CD4-positive, alpha-beta T cell treated with Interferon gamma for 1 hour (primary cell): ENCODE data around the gene CITED2.
A peak's percentile ranks its signal among the peaks of the same experiment; 100 is the strongest.
"Not testable (repeated sequence)": the region's sequence is repeated elsewhere in the genome, so short reads cannot be mapped to it uniquely, and the experiment has no call there.

ENCODE experiments used
- DNase-seq: peaks from one replicate; pipeline ENCODE4 v3.0.0-alpha.2; 2020

CITED2 gene, protein sequence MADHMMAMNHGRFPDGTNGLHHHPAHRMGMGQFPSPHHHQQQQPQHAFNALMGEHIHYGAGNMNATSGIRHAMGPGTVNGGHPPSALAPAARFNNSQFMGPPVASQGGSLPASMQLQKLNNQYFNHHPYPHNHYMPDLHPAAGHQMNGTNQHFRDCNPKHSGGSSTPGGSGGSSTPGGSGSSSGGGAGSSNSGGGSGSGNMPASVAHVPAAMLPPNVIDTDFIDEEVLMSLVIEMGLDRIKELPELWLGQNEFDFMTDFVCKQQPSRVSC

DNA sequence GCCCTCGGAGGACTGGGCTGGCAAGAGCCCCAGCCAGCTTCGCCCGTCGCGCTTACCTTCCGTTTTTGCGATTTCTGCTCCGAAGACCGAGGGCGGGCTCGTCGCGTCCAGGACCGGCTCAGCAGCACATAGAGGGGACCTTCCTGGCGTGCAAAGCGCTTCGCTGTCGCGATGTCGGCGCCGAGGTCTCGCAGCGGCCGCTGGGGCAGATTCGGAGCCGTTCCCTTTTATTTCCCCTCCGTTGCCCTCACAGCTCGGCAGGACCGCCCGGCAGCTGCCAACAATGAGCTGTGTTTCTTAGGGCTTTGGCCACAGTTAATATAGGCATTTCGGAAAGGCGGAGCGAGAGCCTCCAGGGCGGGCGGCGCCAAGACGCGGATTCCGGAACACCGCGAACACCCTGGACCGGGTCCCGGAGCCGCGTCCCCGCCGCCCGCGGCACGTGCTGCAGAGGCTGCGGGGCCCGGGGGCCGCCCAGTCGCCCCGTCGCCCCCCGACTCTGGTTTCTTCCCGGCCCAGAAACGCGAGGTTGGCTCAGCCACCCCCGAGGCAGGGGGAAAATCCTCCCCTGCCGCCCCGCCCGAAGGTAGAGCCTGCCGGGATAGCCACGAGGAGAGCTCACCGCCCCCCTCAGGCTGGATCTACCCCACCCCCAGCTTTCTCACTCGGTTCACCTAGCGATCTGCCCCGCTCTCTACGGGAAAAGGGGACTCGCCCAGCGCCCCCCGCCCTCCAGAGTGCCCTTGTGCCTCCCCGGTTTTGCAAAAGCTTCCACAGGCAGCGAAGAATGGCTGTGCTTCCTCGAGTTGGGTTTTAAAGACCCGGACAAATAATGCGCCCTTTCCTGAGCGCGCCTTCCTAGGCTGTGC is at the start of gene CITED2:
Gene CITED2, minus strand, starts transcription at position 292 of the 869 bp plus-strand sequence. CDS start 704 bp downstream, outside the sequence.
- peak; percentile 92 for DNase-seq

DNA sequence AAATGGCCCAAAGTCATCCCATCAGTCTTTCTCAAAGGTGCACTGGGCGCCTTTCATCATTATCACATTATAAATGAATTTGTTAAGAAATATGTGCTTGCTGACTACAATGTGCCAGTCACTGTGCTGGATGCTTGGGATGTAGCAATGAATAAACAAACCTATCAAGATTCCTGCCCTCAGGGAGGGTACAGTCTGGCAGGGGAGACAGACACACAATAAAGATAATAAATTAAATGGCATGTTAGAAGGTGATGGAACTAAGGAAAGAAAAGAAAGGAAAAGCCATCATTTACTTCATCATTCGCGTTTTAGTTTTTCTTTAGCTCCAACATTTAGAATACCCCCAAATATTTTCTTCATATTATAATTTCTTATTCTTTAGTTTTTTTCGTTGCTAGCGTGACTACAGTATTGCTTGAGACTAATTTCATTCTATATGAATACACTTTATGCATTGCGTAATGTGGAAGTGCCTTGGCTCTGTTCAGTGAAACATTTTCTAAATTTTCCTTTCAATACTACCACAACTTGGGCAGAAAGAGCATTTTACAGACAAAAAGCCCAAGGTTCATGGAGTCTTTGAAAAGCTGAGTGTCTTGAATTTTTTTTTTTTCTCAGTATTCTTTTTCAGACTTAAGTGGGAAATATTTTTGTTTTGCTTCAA is 48.7 kb upstream of the CITED2 start:
- no peak for DNase-seq

DNA sequence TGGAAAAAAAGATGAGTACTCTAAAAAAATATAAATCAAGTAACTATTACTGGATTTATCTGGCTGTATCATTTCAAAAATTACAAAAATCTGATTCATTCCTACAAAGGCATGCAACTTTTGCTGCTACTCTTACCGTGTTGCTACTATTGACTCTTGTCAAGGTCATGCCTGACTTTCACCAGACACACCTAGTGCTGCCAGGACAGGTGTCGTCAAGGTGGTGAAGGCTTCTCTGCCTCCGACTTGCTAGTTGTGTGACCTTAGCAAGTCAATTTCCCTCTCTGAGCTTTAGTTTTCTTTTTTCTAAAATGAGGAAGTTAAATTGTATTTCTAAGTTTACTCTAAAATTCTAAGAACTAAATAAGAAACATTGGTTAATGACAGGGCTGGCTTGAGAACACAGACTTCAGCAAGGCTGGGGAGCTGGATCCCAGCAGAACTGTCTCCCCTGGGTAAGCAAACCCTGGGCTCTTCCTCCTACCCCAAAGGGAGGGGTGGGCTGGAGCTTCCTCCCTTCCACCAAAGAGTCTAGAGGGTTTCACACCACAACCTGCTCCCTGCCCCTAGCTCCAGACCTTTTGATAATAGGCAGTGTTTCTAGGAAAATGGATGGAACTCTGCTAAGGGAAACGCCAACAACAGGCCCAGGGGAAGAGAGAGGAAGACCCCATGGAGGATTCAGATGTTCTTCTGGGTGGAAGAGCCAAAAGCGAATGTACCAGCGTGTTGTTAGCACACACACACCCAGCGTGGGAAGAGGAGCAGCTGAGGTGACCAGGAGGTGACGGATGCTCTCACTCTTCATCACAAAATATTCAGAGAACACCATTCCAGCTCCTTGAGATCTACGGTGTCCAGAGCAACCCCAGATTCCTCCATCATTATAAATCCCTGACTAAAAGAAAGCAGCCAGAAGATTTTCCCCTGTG is 47.9 kb upstream of the CITED2 start:
- DNase-seq: no peak

DNA sequence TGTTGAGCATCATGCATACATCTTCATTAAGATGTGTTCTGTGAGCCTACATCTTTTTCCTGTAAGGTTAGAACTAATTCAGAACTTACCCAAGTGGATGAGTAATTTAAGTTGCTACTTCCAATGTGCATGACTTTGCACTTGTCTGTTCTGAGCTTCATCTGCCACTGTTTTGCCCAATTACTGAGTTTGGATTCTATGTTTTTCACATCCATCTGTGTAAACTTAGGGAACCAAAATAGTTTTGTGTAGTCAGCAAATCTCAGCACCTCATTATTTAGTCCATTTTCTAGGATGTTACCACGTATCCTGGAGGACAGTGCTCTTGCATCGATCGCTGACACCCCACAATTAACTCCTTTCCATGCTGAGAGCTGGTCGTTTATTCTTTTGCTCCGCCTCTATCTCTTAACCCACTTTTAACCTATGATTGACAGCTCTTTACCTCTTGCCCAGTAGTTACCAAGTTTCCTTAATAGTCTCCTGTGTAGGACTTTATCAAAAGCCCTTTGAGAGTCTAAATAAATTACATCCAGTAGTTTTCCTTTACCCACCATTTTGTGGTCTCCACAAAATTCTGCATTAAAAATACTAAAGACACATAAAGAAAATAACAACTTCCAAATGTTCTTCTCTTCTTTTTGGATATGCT is 44.2 kb upstream of the CITED2 start:
- no peak for DNase-seq

DNA sequence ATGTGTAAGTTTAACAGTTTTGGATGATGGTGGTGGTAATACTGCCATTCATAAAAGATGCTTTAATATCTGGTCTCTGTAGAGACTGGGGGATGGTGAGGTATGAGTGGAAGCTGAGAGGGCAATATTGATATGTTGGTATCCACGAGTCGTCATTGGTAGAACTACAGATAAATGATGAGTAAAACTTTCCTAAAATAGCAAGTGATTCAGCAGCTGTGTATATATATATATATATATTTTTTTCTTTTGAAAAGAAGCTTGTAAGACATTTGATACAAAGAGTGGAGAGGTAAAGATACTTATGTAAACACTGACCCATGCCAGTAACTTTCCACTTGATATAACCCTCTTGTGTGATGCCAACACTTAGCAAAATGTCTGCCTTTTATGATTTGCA is 41.7 kb upstream of the CITED2 start:
- DNase-seq: no peak

DNA sequence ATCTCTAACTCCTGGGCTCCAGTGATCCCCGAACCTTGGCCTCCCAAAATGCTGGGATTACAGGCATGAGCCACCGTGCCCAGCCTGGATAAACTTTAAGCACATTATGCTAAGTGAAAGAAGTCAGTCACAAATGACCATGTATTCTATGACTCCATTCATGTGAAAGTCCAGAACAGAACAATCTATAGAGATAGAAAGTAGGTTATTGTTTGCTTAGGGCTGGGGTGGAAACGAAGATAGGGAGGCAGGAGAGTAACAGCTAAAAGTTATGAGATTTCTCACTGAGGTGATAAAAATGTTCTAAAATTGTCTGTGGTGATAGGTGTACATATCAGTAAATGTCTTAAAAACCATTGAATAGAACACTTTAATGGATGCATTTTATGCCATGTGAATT is 40.9 kb upstream of the CITED2 start:
- no peak for DNase-seq

DNA sequence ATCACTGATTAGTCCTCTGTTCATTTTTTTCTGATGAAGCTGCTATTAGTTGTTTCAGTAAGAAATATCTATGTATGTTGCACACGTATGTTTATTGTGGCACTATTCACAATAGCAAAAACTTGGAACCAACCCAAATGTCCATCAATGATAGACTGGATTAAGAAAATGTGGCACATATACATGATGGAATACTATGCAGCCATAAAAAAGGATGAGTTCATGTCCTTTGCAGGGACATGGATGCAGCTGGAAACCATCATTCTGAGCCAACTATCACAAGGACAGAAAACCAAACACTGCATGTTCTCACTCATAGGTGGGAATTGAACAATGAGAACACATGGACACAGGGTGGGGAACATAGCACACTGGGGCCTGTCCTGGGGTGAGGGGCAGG is 37.7 kb upstream of the CITED2 start:
- DNase-seq: not testable (repeated sequence)

DNA sequence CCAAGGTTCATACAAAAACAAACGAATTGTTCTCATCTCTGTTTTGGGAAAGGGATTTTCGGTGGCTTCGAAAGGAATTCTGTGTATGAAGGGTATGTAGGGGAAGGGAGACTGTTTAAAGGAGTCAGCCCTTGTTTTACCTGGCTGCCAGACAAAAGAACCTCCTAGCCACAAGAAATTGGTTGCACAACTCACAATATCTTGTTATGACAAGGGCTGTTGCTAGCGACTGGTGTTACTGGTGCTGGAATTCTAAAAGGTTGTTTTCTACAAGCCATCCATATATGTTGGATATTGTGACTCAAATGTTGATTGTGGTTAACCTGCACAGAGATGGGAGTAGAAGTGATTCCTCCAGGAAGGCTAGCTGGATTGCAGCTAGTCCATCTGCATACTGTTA is 34.6 kb upstream of the CITED2 start:
- DNase-seq: no peak

DNA sequence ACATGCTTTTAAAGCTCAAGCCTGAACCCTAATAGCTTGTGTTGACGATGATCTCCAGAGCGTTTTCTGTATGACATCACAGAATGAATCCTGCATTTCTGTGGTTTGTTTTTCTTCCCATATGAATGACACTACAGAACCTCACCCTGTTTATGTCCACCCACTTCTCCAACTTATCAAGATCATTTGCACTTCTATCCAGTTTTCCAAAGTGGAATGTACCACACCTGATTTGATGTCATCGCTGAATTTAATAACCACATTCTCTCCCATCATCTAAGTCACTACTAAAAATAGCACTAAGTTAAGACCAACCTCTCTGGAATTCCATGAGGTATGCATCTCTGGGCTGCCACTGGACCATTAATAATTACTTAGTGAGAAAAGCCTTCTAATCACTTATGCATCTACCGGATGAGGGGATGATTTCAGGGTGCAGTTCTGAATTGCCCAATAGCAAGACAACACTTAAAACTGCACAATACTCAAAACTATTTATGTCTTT is 33.3 kb upstream of the CITED2 start:
- no peak for DNase-seq

DNA sequence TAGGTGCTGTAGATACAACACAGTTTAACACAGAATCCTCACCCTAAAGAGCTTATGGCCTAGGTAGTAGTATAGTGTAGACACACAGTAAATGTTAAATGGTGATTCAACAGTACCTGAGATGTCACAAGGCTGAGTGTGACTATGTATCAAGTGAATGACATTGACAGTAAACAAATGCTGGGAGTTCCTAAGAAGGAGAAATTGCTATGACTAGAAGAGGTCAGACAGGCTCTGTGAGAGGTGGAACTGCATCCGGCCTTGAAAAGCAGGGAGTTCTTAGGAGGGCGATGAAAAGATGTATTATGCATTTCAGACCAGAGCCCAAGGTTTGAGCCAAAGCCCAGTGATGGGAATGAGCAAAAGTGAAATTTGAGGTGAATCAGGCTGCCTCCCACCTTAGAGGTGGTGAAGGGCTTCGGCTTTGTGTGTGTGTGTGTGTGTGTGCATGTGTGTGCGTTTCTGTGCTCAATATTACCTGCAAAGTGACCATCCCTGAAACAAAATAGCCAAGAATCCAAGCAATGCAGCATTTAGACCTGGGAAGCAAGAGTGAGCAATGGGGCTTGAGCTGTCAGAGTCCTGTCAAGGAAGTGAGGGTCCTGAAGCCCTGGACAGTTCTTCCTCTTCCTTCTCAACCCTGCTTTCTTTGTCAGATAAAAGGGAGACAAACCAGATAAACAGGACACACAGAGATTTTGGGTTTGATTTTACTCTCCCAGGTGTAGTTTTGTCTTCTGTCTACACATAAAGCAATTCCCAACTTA is 32.3 kb upstream of the CITED2 start:
- no peak for DNase-seq

DNA sequence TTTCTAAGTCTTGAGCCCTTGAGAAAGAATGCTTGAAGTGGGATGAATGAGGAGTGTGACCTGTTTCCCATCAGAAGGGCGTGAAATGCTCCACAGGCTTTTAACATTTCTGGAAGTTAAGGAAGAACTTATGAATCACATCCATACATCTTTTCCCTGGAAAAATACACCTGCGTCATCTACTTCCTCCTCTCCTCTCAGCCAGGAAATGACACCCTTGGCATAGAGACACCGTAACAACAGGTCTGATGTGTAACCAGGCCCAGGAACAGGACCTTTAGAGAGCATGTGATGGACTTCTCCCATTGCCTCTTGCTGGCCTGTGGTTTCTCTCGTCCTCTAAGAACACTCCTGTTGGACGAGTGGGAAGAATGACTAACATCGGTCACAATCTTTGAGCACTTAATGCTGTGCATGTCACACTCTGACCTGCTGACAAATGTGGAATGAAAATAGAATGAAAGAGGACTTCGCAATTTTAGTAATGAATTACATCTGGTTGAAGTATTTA is 28.5 kb upstream of the CITED2 start:
- no peak for DNase-seq

DNA sequence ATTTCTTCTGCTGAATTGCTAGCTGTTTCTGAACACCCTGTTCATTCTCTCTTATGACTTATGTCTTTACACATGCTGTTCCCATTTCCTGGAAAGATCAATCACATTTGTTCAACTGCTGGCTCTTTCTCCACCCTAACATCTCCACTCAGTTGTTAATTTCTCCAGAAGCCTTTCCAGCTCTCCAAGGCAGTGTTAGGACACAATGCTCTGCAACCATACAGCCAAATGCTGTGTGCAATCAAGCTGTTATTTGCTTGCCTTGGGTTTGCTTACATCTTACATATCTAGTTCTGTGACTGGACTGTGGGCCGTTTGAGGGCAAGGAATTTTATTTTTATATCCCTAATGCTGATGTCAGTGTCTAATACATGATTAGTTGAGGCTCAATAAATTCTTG is 24.2 kb upstream of the CITED2 start:
- no peak for DNase-seq

DNA sequence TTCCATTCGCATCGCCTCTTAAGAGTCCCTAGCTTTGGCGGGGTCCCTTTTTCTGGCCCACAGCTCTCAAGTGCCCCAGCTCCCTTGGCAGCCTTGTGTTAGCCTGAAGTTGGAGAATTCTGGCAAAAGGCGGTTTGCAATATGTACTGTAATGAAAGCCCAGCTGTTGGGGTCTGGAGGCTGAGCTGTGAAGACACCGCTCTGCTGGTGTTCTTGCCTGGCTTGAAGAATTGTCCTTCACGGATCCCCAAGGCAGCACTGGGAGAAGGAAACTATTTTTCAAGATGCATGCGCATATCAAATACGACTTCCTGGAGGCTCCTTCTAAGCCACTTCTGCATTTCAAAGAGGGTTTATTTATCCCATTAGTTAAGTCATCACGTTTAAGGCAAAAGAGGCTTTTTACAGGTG is 21.4 kb upstream of the CITED2 start:
- no peak for DNase-seq

DNA sequence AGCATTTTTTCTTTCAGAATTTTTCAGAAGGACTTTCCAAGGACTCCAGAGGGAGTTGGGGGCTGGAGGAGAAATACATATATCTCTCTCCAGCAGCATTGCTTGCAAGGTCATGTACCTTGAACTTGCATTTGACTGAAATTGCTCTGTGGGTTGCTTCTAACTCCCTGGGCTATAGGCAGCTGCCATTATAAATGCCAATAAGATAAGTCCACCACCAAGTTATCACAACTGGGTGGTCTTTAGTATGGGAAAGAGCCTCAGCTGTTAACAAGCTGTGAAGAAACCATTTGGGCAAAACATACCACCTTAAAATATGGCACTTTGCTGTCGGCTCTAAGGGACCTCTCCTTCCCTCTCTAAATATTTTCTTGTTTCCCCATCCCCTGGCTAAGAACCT is 20.9 kb upstream of the CITED2 start:
- no peak for DNase-seq

DNA sequence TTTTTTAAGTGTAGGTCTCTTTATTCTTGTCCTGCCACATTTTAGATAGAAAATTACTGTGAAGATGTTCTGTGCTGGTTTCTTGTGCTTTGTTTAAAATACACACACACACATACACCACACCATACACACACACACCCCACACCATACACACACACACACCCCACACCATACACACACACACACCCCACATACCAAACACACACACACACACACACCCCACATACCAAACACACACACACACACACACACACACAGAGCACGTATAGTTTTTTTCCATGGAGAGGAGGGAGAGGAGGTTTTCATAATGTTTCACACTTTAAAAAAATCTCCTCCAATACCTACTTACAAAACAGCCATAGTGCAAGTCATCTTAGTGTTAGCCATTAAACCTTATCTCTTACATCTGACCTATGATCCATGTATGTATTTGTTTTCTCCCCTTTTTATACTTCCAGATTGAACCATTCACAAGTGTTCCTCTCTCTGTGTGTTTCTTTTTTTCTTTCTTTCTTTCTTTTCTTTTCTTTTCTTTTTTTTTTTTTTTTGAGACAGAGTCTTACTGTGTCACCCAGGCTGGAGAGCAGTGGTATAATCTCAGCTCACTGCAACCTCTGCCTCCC is 19.7 kb upstream of the CITED2 start:
- no peak for DNase-seq

DNA sequence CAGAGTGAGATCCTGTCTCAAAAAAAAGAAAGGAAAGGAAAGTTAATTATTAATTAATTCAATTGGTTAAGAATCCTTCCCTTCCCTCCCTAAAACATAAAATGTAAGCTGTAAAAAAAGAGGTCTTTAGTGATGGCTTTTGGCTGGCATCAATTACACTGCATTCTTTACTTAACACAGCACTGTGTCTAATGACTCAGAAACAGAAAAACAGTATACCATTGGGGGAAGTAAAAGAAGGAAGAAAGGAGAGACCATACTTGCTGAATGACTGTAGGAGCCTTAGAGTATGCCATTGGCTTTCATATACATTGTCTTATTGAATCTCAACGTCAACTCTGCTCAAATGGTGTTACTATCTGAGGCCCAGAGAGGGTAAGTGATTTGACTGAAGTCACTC is 18.3 kb upstream of the CITED2 start:
- DNase-seq: no peak

DNA sequence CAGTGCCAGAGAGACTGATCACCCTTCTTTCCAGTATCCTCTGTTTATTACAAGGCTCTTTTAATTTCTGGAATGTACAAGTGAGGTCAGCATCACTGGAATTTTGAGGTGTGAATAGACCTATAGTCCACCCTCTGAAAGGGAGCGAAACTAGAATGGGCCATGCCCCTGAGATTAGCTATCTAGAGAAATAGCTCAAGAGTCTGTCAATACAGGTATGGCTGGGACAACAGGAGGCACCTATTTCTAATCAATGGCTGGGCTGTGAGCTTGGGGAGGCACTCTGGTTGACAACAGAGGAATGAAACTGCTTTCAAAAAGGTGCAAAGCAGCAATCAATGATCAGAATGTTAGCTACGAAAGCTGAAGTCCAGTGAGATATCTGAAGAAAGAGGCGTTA is 17.3 kb upstream of the CITED2 start:
- DNase-seq: no peak

DNA sequence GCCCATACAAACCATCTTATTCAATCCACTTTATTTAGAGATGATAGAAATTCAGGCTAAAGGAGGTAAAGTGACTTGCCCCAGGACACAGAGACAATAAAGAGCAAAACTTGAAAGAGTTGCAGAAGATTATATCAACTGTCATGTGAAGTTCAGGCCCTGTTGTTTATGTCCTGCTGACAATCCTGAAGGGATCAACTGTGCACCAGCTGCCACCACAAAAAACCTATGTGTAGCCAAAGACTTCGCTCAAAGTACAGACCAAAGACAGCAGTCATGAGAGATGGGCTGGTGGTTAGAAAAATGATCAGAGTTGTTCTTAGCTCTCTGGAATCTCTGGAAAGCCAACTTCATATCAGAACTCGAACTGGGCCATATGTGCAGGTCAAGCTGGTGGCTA is 16.0 kb upstream of the CITED2 start:
- no peak for DNase-seq

DNA sequence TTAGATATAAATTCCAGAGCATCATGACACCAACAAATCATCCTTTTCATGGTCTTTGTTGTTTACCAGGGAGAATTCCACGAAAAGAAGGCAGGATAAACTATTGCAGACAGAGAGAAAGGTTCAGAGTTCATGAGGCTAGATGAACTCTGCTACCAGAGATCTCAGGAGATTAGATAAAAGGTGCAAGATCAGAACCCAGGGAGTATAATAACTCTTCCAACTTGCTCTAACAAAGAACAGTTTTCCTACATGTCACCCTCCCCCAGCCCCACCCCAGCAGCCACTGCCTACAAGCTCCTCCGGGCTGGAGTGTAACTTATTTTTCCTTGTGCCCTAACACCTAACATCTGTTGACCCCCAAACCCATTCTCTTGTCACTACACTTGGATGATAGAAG is 13.9 kb upstream of the CITED2 start:
- DNase-seq: no peak

DNA sequence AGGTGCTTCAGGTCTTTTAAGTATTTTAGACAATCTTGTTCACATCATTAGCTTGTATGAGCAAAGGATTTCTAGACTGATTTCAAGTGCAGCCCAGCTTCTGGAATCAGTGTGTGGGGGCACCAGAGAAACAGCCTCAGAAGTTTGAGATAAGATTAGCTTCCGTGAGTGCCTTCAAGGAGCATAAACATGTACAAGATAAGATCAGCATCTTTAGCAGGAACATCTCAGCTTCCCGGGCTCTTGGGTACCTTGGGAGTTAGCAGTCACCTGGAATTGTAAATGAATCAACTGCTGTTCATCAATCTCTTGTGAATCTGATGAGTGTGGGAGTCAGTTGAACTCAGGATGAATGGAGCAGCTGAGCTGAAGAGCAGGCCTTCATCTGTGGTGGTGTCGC is 12.0 kb upstream of the CITED2 start:
- DNase-seq: no peak
